Measurements from ENCODE around the gene ETFB. TPM values are rescaled to one million over a fixed set of nuclear protein-coding genes. Genes with fewer than 3 reads are reported as not detected.
A peak's percentile ranks its signal among the peaks of the same experiment; 100 is the strongest.
"Not testable (repeated sequence)": the region's sequence is repeated elsewhere in the genome, so short reads cannot be mapped to it uniquely, and the experiment has no call there.

Gene ETFB
- total RNA-seq = 497 TPM
- long read RNA-seq, transcript ETFB-201 (6 exons, 900 nt) = major isoform, 278 of 289 reads
- long read RNA-seq, partial matches to known transcripts = 2 of 289 reads
- long read RNA-seq, other reads (novel, unspliced or antisense) = 9 of 289 reads

GRCh38 chr19:51365965-51366388, at the start of gene ETFB:
Gene ETFB (minus strand): TSS chr19:51366388. CDS start chr19:51366326, 62 bp downstream.
- intact Hi-C loops (cut with DNase I) = loop anchor here (2.0 to 5.0 kb wide), 3 partner anchors 206 to 435 kb away; partner anchors contain the start of gene ZNF175
- no peak for ATAC-seq
- DNase-seq (ENCODE audit: missing footprints) = no peak

GRCh38 chr19:51415187-51415586, 49.0 kb upstream of the ETFB start:
- ATAC-seq (no peak), DNase-seq (ENCODE audit: missing footprints) (no peak)
- intact Hi-C loops (cut with DNase I) = no loop called here

GRCh38 chr19:51410950-51411748, 45.0 kb upstream of the ETFB start:
- DNase-seq (ENCODE audit: missing footprints) = no peak
- ATAC-seq = no peak
- intact Hi-C loops (cut with DNase I) = no loop called here

GRCh38 chr19:51407511-51408131, 41.4 kb upstream of the ETFB start:
- DNase-seq (ENCODE audit: missing footprints) (no peak), ATAC-seq (peak; percentile 59)
- intact Hi-C loops (cut with DNase I) = no loop called here

- no peak for DNase-seq (ENCODE audit: missing footprints)
- ATAC-seq = no peak
- intact Hi-C loops (cut with DNase I) = no loop called here
These were observed 35.9 kb upstream of the ETFB start for GRCh38 chr19:51402117-51402516.

GRCh38 chr19:51399936-51400335, 33.7 kb upstream of the ETFB start:
- ATAC-seq; DNase-seq (ENCODE audit: missing footprints); intact Hi-C loops (cut with DNase I): not testable (repeated sequence)

- DNase-seq (ENCODE audit: missing footprints) = no peak
- intact Hi-C loops (cut with DNase I) = no loop called here
- no peak for ATAC-seq
These were observed 33.0 kb upstream of the ETFB start for GRCh38 chr19:51399231-51399630.

GRCh38 chr19:51398096-51398704, 32.0 kb upstream of the ETFB start:
- ATAC-seq (no peak), DNase-seq (ENCODE audit: missing footprints) (no peak)
- intact Hi-C loops (cut with DNase I) = no loop called here

- intact Hi-C loops (cut with DNase I); DNase-seq (ENCODE audit: missing footprints): not testable (repeated sequence)
These were observed 31.3 kb upstream of the ETFB start for GRCh38 chr19:51397453-51397852.

GRCh38 chr19:51396175-51396574, 30.0 kb upstream of the ETFB start:
- intact Hi-C loops (cut with DNase I) = no loop called here
- no peak for DNase-seq (ENCODE audit: missing footprints)
- ATAC-seq = no peak

More at GRCh38 chr19:51397453-51397852, 31.3 kb upstream of the ETFB start:
- not testable (repeated sequence) for ATAC-seq

- peak; percentile 98 for ATAC-seq
- intact Hi-C loops (cut with DNase I) = loop anchor here (1.0 to 2.0 kb wide), 2 partner anchors 27 to 55 kb away; no protein-coding TSS in a partner anchor
- peak; percentile 95 for DNase-seq (ENCODE audit: missing footprints)
These were observed 28.1 kb upstream of the ETFB start for GRCh38 chr19:51394050-51394836.

- DNase-seq (ENCODE audit: missing footprints) = no peak
- no peak for ATAC-seq
- intact Hi-C loops (cut with DNase I) = no loop called here
These were observed 26.5 kb upstream of the ETFB start for GRCh38 chr19:51392701-51393100.

GRCh38 chr19:51391073-51391611, 25.0 kb upstream of the ETFB start:
- ATAC-seq (no peak), DNase-seq (ENCODE audit: missing footprints) (no peak)
- intact Hi-C loops (cut with DNase I) = no loop called here

GRCh38 chr19:51389143-51389542, 23.0 kb upstream of the ETFB start:
- DNase-seq (ENCODE audit: missing footprints) = no peak
- ATAC-seq = no peak
- intact Hi-C loops (cut with DNase I) = no loop called here

GRCh38 chr19:51387924-51388389, 21.8 kb upstream of the ETFB start, which contains the start of gene LIM2:
Gene LIM2 (minus strand): TSS chr19:51387974. CDS start chr19:51387443, 531 bp downstream.
- intact Hi-C loops (cut with DNase I) = no loop called here
- no peak for DNase-seq (ENCODE audit: missing footprints)
- no peak for ATAC-seq

GRCh38 chr19:51386882-51387520, 20.8 kb upstream of the ETFB start:
- no peak for DNase-seq (ENCODE audit: missing footprints)
- ATAC-seq = no peak
- intact Hi-C loops (cut with DNase I) = no loop called here

- no peak for DNase-seq (ENCODE audit: missing footprints)
- intact Hi-C loops (cut with DNase I) = no loop called here
These were observed 15.8 kb upstream of the ETFB start for GRCh38 chr19:51382004-51382403.

GRCh38 chr19:51380379-51380778, 14.2 kb upstream of the ETFB start:
- no peak for DNase-seq (ENCODE audit: missing footprints)
- no peak for ATAC-seq
- intact Hi-C loops (cut with DNase I) = no loop called here

More at GRCh38 chr19:51382004-51382403, 15.8 kb upstream of the ETFB start:
- ATAC-seq = no peak
